ACC112 (cell line): ENCODE measurements around the gene RBM38.

Experiments
- H2AFZ ChIP-seq: fragments of 200-600 bp; sonication (generic); one replicate; pipeline ENCODE4 v1.6.0; 2017; ENCODE audit warnings: antibody characterized with exemption, low read length; ENCODE audit not compliant: unreplicated experiment
- H3K27ac ChIP-seq: fragments of 200-600 bp; sonication (generic); 2 replicates; pipeline ENCODE4 v1.5.1; 2014; ENCODE audit warnings: low read depth, mild to moderate bottlenecking, antibody characterized with exemption, low read length, moderate library complexity
- H3K27me3 ChIP-seq: fragments of 200-600 bp; sonication (generic); 2 replicates; pipeline ENCODE4 v1.6.1; 2014; ENCODE audit warnings: mild to moderate bottlenecking, antibody characterized with exemption, low read length, moderate library complexity, mixed read lengths; ENCODE audit not compliant: insufficient read depth
- H3K36me3 ChIP-seq: fragments of 200-600 bp; sonication (generic); 2 replicates; pipeline ENCODE4 v1.6.1; 2016; ENCODE audit warnings: mild to moderate bottlenecking, antibody characterized with exemption, low read length, moderate library complexity, mixed read lengths; ENCODE audit not compliant: insufficient read depth
- H3K4me1 ChIP-seq: fragments of 200-600 bp; sonication (generic); one replicate; pipeline ENCODE4 v1.6.1; 2016; ENCODE audit warnings: low read length, mixed read lengths; ENCODE audit not compliant: insufficient read depth, unreplicated experiment, control insufficient read depth
- H3K4me3 ChIP-seq: fragments of 200-600 bp; sonication (generic); 2 replicates; pipeline ENCODE4 v1.5.1; 2014; ENCODE audit warnings: mild to moderate bottlenecking, low read depth, low read length
- H3K79me2 ChIP-seq: fragments of 200-600 bp; sonication (generic); one replicate; pipeline ENCODE4 v1.6.0; 2016; ENCODE audit warnings: low read length; ENCODE audit not compliant: control insufficient read depth, unreplicated experiment, insufficient read depth

Gene RBM38

GRCh38 chr20:57352305-57352704, 38.9 kb upstream of the RBM38 start:
- H3K36me3 ChIP-seq, result peaks cover 31% of the 10 kb centered on the region
- H3K4me3 ChIP-seq, result peak overlapping the region; percentile 92
- H3K79me2 ChIP-seq, result peaks cover 29% of the 10 kb centered on the region
- H2AFZ ChIP-seq, result no peak overlapping the region
- H3K4me1 ChIP-seq, result peaks cover 14% of the 10 kb centered on the region
- no peak overlapping the region for H3K27ac ChIP-seq
- no peaks in the 10 kb centered on the region for H3K27me3 ChIP-seq

DNA sequence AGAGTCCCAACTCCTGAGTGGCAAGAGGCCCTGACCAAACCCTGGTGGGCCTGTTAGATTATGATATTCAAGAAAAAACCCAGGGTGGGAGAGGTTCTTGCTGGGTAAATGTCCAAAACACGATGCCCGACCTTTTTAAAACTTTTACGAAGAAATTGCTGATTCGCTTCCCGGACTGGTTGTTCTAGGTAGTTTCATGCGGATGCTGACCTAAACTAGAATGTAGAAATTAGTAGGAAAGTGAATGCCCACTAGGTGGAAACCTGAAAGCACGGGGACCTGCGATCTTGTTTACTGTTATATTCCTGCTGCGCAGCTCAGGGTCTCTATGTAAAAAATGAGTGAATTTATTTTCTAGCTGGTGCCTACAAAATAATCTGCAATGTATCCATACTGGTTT, 37.8 kb upstream of the RBM38 start:
- Histone ChIP-seq H3K27ac (no peak overlapping the region), H3K36me3 (peaks cover 31% of the 10 kb centered on the region), H3K4me3 (no peak overlapping the region; the same call in 1 of the 2 replicates), H3K4me1 (peaks cover 14% of the 10 kb centered on the region), H2AFZ (no peak overlapping the region), H3K27me3 (no peaks in the 10 kb centered on the region), H3K79me2 (peaks cover 29% of the 10 kb centered on the region)

DNA sequence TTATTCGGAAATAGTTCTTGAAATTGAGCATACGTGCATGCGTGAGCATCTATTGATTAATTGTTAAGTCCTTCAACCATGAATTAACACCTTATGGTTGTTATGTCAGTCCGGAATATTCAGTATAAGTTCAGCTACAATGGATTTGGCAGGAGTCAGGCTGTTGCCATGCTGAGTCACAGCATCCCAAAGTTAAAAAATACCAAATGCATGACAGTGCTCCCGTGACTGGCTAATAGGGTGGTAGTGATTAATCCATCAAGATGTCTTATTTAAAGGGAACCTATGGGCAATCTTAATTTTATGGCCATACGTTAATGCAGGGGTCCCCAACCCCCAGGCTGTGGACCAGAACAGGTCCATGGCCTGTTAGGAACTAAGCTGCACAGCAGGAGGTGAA, 29.7 kb upstream of the RBM38 start:
- Histone ChIP-seq H3K36me3 (peaks cover 23% of the 10 kb centered on the region; the same call in 1 of the 2 replicates), H3K79me2 (peaks cover 32% of the 10 kb centered on the region), H3K4me3 (peak overlapping the region; percentile 14; the same call in 1 of the 2 replicates), H2AFZ (no peak overlapping the region), H3K27me3 (no peaks in the 10 kb centered on the region), H3K4me1 (peaks cover 5% of the 10 kb centered on the region), H3K27ac (no peak overlapping the region)

DNA sequence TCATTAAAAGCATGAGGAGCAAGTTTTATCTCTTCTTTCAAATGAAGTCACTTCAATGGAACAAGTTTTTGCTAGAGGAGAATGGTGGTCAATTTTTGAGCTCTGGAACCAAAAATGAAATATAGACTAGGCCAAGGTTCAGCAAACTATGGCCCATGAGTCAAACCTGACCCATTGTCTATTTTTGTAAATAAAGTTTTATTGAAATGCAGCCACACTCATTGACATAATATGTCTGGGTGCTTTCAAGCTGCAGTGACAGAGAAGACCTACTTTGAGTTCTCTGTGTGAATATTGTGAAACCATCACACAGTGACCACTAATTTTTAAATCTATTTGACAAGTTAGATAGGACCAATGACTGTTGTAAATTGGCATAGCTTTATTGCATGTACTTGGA, 26.7 kb upstream of the RBM38 start:
- Histone ChIP-seq H3K36me3 (peaks cover 40% of the 10 kb centered on the region), H3K4me1 (peaks cover 5% of the 10 kb centered on the region), H3K4me3 (no peak overlapping the region), H3K27ac (no peak overlapping the region), H3K27me3 (no peaks in the 10 kb centered on the region), H2AFZ (no peak overlapping the region), H3K79me2 (peaks cover 32% of the 10 kb centered on the region)

- Histone ChIP-seq H3K4me3 (no peak overlapping the region), H3K27ac (no peak overlapping the region), H3K79me2 (peaks cover 4% of the 10 kb centered on the region), H3K4me1 (peaks cover under 1% of the 10 kb centered on the region), H2AFZ (no peak overlapping the region), H3K36me3 (peaks cover 38% of the 10 kb centered on the region), H3K27me3 (no peaks in the 10 kb centered on the region)
These were observed 21.6 kb upstream of the RBM38 start for GRCh38 chr20:57369596-57369995.

DNA sequence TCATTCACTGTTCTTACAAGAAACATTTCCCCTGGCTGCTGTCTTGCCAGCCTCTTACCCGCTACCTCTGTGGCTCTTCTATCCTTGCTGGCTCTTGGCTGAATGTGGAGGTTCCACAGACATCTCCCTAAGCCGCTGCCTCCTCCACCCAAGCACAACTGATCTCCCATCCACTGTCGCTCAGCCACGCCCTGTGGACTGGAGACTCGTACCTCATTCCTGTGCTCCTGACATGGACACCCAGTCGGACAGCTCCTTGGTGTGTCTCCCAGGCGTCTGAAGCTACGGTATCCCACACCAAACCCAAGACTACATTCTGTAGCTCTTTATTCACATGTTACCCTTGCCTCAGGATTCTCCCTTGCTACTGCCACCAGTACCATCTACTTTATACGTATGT, 20.9 kb upstream of the RBM38 start:
- Histone ChIP-seq H2AFZ (no peak overlapping the region), H3K36me3 (peaks cover 33% of the 10 kb centered on the region), H3K4me1 (no peaks in the 10 kb centered on the region), H3K4me3 (no peak overlapping the region), H3K27ac (no peak overlapping the region), H3K79me2 (peaks cover 4% of the 10 kb centered on the region), H3K27me3 (no peaks in the 10 kb centered on the region)

DNA sequence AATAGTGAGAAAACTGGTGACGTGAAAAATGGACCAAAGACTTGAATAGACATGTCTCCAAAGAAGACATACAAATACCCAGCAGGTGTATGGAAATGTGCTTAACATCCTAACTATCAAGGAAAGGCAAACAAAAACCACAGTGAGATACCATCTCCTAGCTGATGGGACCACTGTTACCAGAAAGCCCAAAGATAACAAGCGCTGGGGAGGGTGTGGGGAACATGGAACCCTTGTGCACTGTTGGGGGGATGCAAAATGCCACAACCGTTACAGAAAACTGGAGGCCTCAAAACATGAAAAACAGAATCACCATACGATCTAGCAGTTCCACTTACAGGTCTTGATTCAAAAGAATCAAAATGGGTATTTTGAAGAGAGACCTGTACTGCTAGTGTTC, 19.8 kb upstream of the RBM38 start:
- Histone ChIP-seq H3K27ac (no peak overlapping the region), H3K36me3 (peaks cover 25% of the 10 kb centered on the region)

GRCh38 chr20:57372157-57372556, 19.0 kb upstream of the RBM38 start:
- no peaks in the 10 kb centered on the region for H3K27me3 ChIP-seq
- no peaks in the 10 kb centered on the region for H3K4me1 ChIP-seq
- H2AFZ ChIP-seq, result no peak overlapping the region
- no peaks in the 10 kb centered on the region for H3K79me2 ChIP-seq
- H3K36me3 ChIP-seq, result peaks cover 20% of the 10 kb centered on the region
- H3K4me3 ChIP-seq, result no peak overlapping the region
- no peak overlapping the region for H3K27ac ChIP-seq

More for the DNA sequence above, 19.8 kb upstream of the RBM38 start:
- Histone ChIP-seq H3K4me1 (no peaks in the 10 kb centered on the region), H3K27me3 (no peaks in the 10 kb centered on the region), H3K4me3 (no peak overlapping the region), H3K79me2 (no peaks in the 10 kb centered on the region), H2AFZ (no peak overlapping the region)

- no peaks in the 10 kb centered on the region for H3K27me3 ChIP-seq
- H3K4me1 ChIP-seq, result no peaks in the 10 kb centered on the region
- peaks cover 20% of the 10 kb centered on the region for H3K36me3 ChIP-seq
- no peaks in the 10 kb centered on the region for H3K79me2 ChIP-seq
- H3K4me3 ChIP-seq, result no peak overlapping the region
- no peak overlapping the region for H2AFZ ChIP-seq
- H3K27ac ChIP-seq, result no peak overlapping the region
These were observed 18.4 kb upstream of the RBM38 start for GRCh38 chr20:57372581-57373350.

- Histone ChIP-seq H3K4me3 (no peak overlapping the region), H3K36me3 (peaks cover 7% of the 10 kb centered on the region; the same call in 1 of the 2 replicates), H3K27ac (no peak overlapping the region), H2AFZ (no peak overlapping the region), H3K4me1 (no peaks in the 10 kb centered on the region), H3K79me2 (no peaks in the 10 kb centered on the region), H3K27me3 (no peaks in the 10 kb centered on the region)
These were observed 16.8 kb upstream of the RBM38 start for GRCh38 chr20:57374343-57374930.
